Measurements from ENCODE around the gene RELA. TPM values are rescaled to one million over a fixed set of nuclear protein-coding genes. Genes with fewer than 3 reads are reported as not detected.

RELA gene
- total and polyA plus RNA-seq, 2 experiments from 2014 or later = 18.5 to 22.8 TPM

DNA sequence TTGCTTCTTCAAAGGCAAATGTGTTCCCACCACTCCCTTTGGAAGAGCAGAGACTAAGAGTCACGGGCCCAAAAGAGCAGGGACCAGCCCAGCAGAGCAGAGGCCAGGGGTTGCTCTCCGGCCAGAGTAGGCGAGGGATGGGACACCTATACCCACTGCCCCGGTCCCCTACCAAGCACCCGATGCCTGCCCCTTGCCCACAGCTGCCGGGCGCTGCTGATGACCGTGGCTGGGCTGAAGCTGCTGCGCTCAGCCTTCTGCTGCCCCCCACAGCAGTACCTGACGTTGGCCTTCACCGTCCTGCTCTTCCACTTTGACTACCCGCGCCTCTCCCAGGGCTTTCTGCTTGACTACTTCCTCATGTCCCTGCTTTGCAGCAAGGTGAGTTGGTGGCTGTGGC is 35.5 kb downstream of the RELA start:
- Mint-ChIP-seq H3K9me3 (no peaks in the 10 kb centered on the region), H3K36me3 (ENCODE audit: low read depth) (peaks cover 50% of the 10 kb centered on the region), H3K27me3 (ENCODE audit: insufficient read depth, low read depth, poor library complexity) (peaks cover 12% of the 10 kb centered on the region), H3K4me3 (no peak overlapping the region), H3K4me1 (no peaks in the 10 kb centered on the region; the same call in 2 of the 3 replicates), H3K27ac (no peak overlapping the region)
- Histone ChIP-seq H4K20me1 (replicated peaks; ENCODE audit: insufficient read depth) (no peaks in the 10 kb centered on the region; the same call in 1 of the 2 replicates), H3K4me3 (no peak overlapping the region), H2AFZ (no peak overlapping the region), H3K4me1 (ENCODE audit: insufficient read depth) (no peaks in the 10 kb centered on the region), H3K4me2 (no peak overlapping the region), H3K36me3 (ENCODE audit: insufficient read depth) (peaks cover 7% of the 10 kb centered on the region), H3K79me2 (replicated peaks; ENCODE audit: insufficient read depth) (no peaks in the 10 kb centered on the region), H3K27ac (ENCODE audit: low read depth) (no peak overlapping the region), H3K27me3 (ENCODE audit: insufficient read depth) (no peaks in the 10 kb centered on the region), H3K9me2 (ENCODE audit: insufficient read depth) (no peaks in the 10 kb centered on the region), H3F3A (replicated peaks; ENCODE audit: low read depth) (no peaks in the 10 kb centered on the region; the same call in 1 of the 2 replicates)
- TF ChIP-seq STAT1 (IDR thresholded peaks at IDR 0.05; ENCODE audit: unreplicated experiment) (no peak), JUNB (IDR thresholded peaks at IDR 0.05; ENCODE audit: unreplicated experiment) (no peak), POLR2AphosphoS5 (IDR thresholded peaks at IDR 0.05; ENCODE audit: low read depth) (no peak), ZNF114 (CRISPR knock-in tag; IDR thresholded peaks at IDR 0.05) (no peak), EZH2phosphoT487 (IDR thresholded peaks at IDR 0.05; ENCODE audit: unreplicated experiment) (no peak), EZH2 (IDR thresholded peaks at IDR 0.05; ENCODE audit: low read depth, unreplicated experiment) (no peak), NANOG (IDR thresholded peaks at IDR 0.05; ENCODE audit: borderline replicate concordance) (no peak), CREB1 (CRISPR knock-in tag; IDR thresholded peaks at IDR 0.05; ENCODE audit: low read depth) (no peak), ZNF331 (CRISPR knock-in tag; IDR thresholded peaks at IDR 0.05; ENCODE audit: low read depth) (no peak)
- TF ChIP-seq, protein P1, sequence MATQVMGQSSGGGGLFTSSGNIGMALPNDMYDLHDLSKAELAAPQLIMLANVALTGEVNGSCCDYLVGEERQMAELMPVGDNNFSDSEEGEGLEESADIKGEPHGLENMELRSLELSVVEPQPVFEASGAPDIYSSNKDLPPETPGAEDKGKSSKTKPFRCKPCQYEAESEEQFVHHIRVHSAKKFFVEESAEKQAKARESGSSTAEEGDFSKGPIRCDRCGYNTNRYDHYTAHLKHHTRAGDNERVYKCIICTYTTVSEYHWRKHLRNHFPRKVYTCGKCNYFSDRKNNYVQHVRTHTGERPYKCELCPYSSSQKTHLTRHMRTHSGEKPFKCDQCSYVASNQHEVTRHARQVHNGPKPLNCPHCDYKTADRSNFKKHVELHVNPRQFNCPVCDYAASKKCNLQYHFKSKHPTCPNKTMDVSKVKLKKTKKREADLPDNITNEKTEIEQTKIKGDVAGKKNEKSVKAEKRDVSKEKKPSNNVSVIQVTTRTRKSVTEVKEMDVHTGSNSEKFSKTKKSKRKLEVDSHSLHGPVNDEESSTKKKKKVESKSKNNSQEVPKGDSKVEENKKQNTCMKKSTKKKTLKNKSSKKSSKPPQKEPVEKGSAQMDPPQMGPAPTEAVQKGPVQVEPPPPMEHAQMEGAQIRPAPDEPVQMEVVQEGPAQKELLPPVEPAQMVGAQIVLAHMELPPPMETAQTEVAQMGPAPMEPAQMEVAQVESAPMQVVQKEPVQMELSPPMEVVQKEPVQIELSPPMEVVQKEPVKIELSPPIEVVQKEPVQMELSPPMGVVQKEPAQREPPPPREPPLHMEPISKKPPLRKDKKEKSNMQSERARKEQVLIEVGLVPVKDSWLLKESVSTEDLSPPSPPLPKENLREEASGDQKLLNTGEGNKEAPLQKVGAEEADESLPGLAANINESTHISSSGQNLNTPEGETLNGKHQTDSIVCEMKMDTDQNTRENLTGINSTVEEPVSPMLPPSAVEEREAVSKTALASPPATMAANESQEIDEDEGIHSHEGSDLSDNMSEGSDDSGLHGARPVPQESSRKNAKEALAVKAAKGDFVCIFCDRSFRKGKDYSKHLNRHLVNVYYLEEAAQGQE (IDR thresholded peaks at IDR 0.05; ENCODE audit: unreplicated experiment) = no peak
- TF ChIP-seq, protein P2, sequence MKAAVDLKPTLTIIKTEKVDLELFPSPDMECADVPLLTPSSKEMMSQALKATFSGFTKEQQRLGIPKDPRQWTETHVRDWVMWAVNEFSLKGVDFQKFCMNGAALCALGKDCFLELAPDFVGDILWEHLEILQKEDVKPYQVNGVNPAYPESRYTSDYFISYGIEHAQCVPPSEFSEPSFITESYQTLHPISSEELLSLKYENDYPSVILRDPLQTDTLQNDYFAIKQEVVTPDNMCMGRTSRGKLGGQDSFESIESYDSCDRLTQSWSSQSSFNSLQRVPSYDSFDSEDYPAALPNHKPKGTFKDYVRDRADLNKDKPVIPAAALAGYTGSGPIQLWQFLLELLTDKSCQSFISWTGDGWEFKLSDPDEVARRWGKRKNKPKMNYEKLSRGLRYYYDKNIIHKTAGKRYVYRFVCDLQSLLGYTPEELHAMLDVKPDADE (IDR thresholded peaks at IDR 0.05) = no peak
- TF ChIP-seq, protein P3, sequence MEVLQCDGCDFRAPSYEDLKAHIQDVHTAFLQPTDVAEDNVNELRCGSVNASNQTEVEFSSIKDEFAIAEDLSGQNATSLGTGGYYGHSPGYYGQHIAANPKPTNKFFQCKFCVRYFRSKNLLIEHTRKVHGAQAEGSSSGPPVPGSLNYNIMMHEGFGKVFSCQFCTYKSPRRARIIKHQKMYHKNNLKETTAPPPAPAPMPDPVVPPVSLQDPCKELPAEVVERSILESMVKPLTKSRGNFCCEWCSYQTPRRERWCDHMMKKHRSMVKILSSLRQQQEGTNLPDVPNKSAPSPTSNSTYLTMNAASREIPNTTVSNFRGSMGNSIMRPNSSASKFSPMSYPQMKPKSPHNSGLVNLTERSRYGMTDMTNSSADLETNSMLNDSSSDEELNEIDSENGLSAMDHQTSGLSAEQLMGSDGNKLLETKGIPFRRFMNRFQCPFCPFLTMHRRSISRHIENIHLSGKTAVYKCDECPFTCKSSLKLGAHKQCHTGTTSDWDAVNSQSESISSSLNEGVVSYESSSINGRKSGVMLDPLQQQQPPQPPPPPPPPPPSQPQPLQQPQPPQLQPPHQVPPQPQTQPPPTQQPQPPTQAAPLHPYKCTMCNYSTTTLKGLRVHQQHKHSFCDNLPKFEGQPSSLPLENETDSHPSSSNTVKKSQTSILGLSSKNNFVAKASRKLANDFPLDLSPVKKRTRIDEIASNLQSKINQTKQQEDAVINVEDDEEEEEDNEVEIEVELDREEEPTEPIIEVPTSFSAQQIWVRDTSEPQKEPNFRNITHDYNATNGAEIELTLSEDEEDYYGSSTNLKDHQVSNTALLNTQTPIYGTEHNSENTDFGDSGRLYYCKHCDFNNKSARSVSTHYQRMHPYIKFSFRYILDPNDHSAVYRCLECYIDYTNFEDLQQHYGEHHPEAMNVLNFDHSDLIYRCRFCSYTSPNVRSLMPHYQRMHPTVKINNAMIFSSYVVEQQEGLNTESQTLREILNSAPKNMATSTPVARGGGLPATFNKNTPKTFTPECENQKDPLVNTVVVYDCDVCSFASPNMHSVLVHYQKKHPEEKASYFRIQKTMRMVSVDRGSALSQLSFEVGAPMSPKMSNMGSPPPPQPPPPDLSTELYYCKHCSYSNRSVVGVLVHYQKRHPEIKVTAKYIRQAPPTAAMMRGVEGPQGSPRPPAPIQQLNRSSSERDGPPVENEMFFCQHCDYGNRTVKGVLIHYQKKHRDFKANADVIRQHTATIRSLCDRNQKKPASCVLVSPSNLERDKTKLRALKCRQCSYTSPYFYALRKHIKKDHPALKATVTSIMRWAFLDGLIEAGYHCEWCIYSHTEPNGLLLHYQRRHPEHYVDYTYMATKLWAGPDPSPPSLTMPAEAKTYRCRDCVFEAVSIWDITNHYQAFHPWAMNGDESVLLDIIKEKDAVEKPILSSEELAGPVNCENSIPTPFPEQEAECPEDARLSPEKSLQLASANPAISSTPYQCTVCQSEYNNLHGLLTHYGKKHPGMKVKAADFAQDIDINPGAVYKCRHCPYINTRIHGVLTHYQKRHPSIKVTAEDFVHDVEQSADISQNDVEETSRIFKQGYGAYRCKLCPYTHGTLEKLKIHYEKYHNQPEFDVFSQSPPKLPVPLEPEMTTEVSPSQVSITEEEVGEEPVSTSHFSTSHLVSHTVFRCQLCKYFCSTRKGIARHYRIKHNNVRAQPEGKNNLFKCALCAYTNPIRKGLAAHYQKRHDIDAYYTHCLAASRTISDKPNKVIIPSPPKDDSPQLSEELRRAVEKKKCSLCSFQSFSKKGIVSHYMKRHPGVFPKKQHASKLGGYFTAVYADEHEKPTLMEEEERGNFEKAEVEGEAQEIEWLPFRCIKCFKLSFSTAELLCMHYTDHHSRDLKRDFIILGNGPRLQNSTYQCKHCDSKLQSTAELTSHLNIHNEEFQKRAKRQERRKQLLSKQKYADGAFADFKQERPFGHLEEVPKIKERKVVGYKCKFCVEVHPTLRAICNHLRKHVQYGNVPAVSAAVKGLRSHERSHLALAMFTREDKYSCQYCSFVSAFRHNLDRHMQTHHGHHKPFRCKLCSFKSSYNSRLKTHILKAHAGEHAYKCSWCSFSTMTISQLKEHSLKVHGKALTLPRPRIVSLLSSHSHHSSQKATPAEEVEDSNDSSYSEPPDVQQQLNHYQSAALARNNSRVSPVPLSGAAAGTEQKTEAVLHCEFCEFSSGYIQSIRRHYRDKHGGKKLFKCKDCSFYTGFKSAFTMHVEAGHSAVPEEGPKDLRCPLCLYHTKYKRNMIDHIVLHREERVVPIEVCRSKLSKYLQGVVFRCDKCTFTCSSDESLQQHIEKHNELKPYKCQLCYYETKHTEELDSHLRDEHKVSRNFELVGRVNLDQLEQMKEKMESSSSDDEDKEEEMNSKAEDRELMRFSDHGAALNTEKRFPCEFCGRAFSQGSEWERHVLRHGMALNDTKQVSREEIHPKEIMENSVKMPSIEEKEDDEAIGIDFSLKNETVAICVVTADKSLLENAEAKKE (CRISPR knock-in tag; IDR thresholded peaks at IDR 0.05) = no peak
- TF ChIP-seq, protein P4, sequence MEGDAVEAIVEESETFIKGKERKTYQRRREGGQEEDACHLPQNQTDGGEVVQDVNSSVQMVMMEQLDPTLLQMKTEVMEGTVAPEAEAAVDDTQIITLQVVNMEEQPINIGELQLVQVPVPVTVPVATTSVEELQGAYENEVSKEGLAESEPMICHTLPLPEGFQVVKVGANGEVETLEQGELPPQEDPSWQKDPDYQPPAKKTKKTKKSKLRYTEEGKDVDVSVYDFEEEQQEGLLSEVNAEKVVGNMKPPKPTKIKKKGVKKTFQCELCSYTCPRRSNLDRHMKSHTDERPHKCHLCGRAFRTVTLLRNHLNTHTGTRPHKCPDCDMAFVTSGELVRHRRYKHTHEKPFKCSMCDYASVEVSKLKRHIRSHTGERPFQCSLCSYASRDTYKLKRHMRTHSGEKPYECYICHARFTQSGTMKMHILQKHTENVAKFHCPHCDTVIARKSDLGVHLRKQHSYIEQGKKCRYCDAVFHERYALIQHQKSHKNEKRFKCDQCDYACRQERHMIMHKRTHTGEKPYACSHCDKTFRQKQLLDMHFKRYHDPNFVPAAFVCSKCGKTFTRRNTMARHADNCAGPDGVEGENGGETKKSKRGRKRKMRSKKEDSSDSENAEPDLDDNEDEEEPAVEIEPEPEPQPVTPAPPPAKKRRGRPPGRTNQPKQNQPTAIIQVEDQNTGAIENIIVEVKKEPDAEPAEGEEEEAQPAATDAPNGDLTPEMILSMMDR (conservative IDR thresholded peaks at IDR 0.05; ENCODE audit: low read depth in 2 of 2) = no peak
- no peak for DNase-seq (ENCODE audit: low spot score)
- no peak for ATAC-seq
